Activated CD8-positive, alpha-beta memory T cell treated with anti-CD3 and anti-CD28 coated beads, Interleukin-2, amount 50 U/mL, for 1 hour (primary cell): ENCODE data around the gene PPP1R1C.

Source experiments
- DNase-seq: peaks from one replicate; pipeline ENCODE4 v3.0.0-alpha.2; 2020; ENCODE audit errors: extremely low read depth

Gene PPP1R1C

DNA sequence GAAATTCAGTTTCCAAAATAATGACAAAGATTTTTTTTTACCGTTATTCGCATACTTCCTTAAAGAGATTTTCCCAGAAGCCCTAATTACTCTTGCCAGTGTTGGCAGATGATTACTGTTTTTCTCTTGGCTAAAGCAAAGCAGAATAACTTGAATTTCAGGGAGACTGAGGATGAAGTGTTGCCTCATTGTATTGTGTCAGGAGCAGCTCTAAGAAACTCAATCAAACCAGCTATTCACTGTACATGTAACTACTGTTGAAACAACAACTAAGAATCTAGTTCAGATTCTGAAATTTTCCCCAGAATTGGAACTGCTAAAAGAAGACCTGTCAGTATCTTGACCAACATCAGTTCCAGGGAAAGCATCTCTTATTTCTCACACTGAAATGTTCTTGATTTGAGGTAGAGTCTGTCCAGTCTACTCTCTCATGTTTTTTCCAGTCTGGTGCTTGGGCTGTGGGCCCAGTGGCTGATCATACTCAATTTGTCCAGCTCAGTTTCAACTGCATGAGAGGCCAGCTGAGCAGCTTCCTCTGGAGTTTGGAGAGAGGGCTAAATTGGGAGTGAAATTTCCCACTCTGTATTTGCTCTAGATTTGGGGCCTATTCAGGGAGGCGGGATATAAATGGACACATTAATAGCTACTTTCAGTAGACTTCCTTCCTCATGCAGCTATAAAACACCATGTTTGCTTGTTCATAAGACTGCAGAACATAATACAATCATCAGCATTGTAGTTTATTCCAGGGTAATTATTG, 78.5 kb downstream of the PPP1R1C start:
- DNase-seq: no peak

DNA sequence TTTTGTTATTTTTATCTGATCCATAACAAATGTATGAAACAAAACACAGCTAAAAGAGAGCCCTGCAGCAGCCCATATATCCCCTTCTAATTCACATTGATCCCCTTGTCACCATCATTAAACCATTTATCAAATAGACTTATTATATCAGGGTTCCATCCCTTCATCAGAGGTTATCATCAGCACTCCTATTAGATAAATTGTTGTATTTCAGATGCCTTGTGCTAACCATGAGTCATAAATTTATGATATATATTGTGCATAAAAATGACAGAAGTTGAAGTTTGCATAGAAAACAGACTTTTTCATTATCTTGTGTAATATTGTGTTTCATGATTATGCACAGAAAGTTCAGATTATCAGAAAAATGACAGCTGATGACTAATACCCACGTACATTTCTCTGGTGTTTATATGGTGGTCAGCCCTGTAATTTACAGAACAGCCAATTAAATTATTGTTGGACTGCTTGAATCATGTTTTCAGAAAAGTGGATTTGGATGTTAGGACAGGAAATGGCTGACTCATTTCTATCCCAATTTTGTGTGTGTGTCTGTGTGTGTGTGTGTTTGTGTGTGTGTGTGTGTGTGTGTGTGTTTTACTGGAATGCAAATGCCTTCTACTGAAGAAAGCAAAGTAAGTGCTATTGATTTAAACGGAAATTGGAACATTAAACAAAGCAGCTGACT, 80.9 kb downstream of the PPP1R1C start:
- no peak for DNase-seq

DNA sequence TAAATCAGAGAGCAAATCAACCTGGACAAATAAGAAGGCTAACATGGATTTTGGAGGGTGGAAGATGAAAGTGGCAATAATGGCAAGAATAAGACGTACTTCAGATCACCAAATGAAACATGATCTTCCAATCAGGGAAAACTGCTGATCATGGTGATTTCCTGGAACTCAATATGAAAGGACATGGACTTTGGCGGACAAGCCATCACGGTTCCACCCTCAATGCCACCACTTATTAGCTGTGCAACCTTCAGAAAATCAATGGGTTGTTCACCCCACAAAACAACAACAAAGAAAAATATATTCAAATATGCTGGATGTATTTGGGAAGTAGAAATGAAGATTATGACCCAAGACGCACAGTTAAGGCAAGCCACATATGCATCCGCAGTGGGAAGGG, 81.7 kb downstream of the PPP1R1C start:
- DNase-seq: no peak

DNA sequence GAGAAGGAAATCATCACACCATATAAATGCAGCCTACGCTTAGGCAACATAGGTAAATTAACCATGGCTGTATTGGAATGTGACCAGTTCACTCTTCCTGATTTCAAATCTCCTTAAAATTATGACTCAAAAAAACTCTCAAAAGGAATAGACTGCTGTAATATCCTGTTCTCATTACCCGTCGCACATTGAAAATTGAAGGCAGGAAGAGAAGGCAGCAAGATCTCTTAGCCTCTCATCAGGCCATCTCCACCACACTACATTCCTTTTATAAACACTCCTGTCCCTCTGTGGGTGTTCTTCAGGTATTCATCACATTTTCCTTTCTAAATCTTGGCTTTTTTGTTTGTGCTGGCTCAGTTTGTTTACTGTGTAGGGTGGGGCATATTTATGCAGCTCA, 83.2 kb downstream of the PPP1R1C start:
- no peak for DNase-seq

DNA sequence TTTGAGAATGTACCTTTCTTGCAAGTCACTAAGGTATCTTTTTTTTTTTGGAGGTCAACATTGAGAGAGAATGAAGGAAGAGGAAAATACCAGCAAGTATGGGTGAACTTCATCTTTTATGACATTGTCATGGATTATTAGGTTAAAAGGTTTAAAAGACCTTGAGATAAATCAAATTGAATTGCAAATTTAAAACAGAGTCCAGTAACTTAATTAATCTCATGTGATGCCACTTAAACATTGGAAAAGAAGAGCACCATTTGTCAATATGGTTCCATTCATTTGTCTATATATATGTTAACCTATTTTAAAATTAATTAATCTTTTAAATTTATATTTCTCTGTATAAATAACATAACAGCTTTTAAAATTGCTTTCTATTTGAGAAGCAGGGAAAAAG, 83.8 kb downstream of the PPP1R1C start:
- no peak for DNase-seq

DNA sequence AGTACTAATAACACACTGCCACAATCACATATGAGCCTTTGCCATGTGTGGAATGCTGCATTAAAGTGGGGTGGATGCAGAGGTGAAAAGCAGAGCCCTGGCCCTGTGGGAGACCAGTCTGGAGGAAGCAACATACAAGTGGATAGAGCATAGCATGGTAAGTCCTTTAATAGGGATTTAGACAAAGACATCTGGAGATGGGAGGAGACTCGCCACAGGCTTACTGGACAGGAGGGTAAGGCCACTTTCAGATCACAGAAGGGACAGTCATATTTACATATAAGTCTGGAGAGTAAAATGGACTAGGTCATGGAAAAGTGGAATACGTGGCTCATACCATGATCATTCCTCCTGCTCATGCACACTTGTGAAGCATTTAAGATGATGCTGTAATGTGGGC, 84.3 kb downstream of the PPP1R1C start:
- DNase-seq: no peak

DNA sequence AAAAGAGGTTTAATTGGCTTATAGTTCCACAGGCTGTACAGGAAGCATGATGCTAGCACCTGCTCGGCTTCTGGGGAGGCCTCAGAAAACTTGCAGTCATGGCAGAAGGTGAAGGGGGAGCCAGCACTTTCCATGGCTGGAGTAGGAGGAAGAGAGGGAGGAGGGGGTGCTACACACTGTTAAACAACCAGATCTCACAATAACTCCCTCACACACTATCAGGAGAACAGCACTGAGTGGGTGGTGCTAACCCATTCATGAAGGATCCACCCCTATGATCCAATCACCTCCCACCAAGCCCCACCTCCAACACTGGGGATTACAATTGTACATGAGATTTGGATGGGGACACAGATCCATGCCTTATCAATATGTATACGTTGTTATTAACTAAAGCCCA, 85.1 kb downstream of the PPP1R1C start:
- DNase-seq: no peak

DNA sequence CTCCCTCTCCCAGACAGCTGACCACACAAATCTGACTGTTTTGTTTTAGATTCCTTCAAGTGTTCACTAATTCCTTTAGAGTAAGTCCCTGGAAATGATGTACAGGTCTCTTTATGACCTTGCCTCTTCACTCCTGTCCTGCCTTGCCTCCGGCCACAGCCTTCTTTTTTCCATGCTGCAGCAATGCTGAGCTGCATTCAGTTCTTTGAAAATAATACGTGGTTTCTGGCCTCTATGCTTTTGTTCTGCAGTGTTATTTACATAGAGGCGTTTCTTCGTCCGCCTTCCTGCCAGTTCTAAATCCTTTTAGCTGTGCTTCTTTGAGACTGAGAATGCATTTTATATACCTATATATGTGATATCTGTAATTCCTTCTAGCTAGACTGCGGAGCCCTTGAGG, 87.2 kb downstream of the PPP1R1C start:
- DNase-seq: no peak

DNA sequence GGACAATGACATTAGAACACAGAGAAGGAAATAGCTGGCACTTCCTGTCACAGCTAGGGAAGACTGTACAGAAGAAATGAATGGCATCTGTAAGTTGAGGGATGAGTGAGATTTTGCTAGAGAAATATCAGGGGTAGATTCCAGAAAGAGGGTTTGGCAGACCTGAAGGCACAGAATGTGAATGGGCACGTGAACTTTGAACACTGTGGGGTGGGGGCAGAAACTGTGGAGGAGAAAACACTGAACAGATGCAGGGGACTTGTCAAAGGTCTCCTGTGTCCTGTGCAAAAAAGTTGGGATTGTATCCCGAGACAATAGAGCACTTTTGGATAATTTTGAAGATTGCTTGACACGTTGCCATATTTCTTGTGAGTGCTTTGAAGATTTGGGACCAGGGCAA, 88.0 kb downstream of the PPP1R1C start:
- no peak for DNase-seq

DNA sequence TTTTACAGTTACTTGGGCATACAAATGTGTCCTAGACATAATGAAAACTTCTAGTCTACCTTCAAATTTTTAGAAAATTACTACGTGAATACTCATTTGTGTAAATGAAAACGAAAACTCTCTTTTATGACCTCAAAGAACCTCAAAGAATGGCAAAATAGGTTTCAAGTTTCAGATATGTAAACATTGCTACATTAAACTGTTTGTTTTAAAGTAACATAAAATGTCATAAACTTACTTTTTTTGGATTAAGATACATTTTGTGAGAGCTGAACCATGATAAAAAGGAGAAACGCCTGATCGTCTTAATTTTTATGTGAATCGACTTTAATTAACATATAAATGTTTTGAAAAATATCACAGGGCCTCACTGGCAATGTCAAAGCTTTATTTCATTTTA, 91.4 kb downstream of the PPP1R1C start:
- no peak for DNase-seq

DNA sequence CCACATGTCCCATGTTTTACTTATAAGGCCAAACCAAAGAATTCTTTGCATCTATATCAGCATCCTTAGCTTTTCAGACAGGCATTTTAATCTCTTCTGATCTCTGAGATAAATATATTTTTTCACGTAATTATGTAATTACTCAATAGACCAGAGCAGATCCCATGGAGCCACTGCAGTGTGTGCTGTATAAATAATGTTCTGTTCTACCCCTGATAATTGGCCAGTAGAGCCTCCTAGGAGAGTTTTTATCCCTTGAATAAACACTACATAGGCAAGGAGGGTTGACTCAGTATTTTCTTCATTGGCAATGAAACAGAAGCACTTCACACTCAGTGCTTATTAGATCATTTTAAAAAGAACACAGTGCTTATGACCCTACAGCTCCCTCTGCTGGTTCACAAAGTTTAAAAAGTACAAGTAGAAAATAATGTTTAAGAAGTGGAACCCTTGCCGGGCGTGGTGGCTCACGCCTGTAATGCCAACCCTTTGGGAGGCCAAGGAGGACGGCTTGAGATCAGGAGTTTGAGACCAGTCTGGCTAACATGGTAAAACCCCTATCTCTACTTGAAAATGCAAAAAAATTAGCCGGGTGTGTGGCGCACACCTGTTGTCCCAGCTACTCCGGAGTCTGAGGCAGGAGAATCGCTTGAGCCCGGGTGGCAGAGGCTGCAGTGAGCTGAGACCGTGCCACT, 91.9 kb downstream of the PPP1R1C start:
- no peak for DNase-seq

DNA sequence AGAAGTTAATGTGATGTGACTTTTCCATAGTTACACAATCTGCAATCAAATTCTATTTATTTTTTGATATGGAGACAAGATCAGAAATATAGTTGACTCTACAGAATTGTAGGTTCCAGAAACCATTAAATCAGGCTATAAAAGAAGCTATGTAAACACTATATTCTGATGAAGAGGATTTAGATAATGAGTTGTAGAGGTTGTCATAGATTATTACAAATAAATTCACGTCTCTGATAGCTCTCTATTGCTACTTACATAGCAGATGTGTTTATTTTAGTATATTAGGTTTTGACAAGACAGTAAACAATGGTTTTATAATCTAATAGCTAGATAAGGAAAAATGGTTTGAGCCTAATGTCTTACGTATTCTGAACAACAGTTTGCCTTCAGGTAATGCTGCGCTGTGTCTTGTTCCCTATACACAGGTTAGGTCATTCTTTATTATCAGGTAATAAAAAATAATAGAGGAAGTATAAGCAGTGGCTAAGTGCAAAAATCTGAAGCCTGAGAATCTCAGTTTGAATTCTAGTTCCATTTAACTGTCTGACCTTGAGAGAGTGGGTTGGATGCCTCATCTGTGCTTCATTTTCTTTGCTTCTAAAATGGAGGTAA, 93.4 kb downstream of the PPP1R1C start:
- DNase-seq: no peak

DNA sequence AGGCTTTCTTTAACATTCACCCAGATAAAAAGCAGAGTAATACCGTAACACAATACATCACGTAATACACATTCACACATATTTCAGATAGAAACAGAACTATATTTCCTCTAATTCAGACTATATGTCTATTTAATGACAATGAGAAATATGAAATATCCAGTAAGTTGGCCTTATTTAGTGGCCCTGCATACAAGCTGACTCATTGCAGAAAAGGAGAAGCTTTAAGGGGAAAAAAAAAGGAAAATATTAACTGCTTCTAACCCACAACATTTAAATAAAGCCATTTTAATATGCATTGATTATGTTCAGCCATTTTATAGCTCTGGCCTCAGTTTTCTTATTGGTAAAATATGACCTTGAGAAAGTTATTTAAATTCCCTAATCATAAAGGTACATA, 94.8 kb downstream of the PPP1R1C start:
- no peak for DNase-seq

DNA sequence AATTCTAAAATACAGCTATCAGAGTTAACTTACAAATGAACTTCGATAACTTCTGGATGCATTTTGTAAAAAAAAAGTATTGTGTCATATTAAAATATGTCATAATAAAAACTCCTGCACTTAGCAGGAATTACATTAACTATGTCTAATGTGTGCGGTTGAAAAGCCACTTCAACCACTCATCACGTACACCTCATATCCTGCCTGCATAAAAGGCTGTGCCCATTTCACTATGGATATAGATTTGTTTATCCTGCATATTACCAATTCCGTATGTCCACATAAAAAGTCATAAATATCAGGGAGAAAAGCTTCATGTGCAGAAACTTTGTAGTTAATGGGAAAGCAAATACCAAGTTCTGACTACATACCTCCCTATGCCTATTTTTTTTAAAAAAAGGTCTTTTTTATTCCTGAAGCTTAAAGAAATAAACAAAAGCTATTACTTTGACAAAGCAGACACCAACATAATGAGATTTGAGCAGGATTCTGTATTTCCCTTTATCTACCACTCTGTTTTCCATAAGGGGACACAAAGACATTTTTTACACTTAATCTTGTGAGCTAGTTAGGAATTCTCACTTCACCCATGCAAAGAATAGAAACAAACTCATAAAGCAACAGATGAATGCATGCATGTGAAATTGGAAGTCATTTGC, 96.1 kb downstream of the PPP1R1C start:
- no peak for DNase-seq

DNA sequence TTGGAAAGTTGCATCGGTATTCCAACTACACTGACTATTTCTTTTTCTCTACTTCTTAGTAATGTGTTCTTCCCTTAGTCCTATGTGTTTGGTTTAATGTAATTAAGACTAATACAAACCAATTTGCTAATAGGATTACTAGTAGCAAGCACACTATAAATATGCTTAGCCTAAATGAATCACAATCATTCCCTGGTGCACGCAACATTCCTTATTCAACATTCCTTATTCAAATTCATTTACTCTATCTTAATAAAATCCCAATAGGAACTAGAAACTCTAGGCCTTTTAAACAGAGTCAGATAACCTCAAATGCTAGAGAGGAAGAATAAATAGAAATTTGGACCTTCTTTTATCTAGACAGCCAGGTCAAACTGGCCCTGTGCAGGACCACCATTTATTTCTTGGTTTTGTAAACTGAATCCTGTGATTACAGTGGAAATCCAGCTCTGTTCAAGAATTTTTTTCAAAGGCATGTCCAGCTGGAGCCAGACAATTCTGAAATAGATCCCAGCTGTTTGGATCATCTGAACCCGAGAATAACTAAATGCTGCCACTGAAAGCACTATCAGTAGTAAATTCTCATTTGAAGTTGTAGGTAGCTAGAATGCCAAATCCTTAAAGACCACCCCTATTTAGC, 103.1 kb downstream of the PPP1R1C start:
- no peak for DNase-seq

DNA sequence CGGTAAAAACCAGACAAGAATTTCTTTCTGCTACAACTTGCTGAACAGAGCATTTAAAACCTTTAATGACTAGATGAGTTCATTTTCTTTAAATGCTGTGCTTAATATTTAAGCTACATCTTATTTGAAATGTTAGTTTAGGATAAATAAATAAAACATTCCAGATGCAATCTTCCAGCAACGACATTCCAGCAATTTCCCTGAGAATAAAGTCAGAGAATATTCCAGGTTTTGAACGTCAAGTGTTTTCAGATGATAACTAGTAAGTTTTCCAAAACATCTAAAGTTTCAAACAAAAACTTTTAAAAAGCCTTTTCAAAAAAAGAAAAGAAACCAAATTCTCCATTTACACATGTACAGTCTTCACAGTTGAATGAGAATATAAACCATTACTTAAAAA, 104.8 kb downstream of the PPP1R1C start:
- DNase-seq: no peak

DNA sequence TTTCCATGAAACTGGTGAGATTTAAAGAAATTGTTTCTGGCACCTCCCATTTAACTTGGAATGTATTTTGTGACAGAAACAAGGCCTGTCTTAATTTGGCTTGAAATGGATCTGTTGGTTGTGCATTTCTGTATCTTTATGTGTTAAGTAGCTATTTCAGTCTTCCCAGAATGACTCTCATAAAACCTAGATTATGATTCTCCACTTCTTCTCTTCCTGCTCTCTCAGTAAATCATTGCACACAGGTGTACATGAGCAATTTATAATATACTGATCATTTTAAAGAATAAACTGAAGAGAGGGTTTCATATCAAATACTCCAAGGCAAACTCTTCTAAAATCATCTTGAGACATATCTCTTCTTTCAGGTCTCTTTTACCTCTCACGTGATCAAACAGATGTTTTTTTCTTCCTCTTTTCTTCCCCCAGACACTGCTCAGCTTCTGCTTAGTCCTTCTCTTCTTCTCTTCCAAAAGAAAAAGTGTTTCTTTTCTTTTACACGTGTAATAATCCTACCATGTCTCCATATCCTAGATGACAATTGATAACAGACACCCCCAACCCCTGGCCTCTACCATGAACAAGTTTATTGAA, 112.0 kb downstream of the PPP1R1C start:
- DNase-seq: no peak

DNA sequence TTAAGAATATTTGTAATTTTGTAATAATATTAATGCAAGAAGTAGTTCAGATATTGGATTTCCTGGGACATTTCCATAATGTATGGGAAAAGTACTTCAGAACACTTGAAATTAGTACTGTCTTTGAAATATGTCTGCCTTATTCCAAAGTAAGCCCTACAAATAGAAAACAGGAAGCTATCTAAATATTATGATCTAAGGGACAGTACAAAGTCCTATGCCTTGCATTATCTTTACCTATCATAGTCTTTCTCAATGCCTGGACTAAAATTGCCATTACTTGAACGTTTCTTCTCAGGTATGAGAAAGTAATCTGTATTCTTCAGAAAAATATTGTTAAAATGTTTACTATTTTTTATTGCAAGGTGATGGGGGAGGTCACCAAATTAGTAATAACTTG, 113.0 kb downstream of the PPP1R1C start:
- no peak for DNase-seq

DNA sequence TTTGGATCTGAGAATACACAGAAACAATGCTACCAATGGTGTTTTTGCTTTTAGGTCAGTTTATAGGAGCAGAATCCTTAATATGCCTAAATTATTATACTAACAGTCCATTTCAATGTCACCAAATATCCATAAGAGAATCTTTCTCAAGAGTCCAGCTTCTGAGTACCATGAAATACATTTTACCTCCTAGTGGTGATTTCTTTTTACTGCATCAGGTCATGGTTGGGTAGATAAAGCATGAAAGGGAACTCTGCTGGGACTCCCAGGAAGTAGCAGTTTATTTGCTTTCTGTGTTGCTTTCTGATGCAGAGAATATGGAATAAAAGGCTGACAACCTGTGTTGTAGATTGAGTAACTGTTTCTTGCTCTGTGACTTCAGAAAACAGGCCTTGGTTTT, 115.6 kb downstream of the PPP1R1C start:
- DNase-seq: no peak

DNA sequence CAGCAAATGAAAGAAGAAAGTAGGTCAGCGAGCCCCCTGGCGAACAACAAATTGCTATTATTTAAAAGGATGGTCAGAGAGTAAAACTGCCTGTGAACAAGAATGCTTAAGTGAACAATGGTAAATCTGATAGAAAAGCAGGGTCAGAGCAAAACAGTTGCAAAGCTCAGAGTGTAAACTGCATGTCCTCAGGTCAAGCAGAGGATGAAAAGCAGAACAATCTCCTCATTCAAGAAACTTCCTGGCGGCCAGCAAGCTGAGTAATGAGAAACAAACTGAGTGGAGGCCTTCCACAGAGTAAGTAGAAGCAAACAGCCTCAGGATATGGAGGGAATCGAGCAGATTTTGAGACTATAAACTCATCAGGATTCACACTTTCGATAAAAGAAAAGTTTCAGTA, 117.9 kb downstream of the PPP1R1C start:
- DNase-seq: no peak

DNA sequence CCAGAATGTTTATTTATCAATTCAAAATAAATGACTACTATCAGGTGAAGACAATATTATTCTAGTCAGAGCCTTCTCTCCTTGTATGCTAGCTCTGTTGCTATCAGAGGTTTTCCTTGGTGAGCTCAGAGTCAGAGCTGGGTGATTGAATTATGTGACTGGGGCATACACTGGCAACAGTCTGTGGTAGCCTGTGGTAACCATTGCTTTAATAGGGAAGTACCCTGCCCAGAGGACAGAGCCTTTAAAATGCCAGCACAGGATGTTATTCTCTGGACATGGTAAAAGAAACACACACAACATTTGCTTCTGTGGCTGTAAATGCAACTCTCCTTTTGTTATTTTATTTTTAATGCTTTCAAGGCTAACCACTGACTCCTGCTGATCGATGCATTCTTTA, 124.7 kb downstream of the PPP1R1C start:
- no peak for DNase-seq
